CD1c-positive myeloid dendritic cell (primary cell): ENCODE results near the gene PVR.
"Not testable (repeated sequence)": the region's sequence is repeated elsewhere in the genome, so short reads cannot be mapped to it uniquely, and the experiment has no call there.

Source experiments
- DNase-seq: peaks from one replicate; pipeline ENCODE4 v3.0.0-alpha.2; 2016; ENCODE audit errors: extremely low spot score

Gene PVR

GRCh38 chr19:44618640-44619357 is 24.9 kb upstream of the PVR start:
- DNase-seq = no peak

GRCh38 chr19:44620667-44621066 is 23.0 kb upstream of the PVR start:
- no peak for DNase-seq

GRCh38 chr19:44621367-44621766 is 22.3 kb upstream of the PVR start:
- DNase-seq = no peak

- DNase-seq = peak; percentile 75
Observed at GRCh38 chr19:44623080-44623479, 20.6 kb upstream of the PVR start.

GRCh38 chr19:44623626-44624025 is 20.1 kb upstream of the PVR start:
- no peak for DNase-seq

- no peak for DNase-seq
Observed at GRCh38 chr19:44624840-44625354, 18.8 kb upstream of the PVR start.

- DNase-seq = not testable (repeated sequence)
Observed at GRCh38 chr19:44625637-44626036, 18.1 kb upstream of the PVR start.

GRCh38 chr19:44626048-44626624 is 17.6 kb upstream of the PVR start:
- DNase-seq = no peak

- no peak for DNase-seq
Observed at GRCh38 chr19:44627631-44628030, 16.1 kb upstream of the PVR start.

- DNase-seq = no peak
Observed at GRCh38 chr19:44628793-44629192, 14.9 kb upstream of the PVR start.

- DNase-seq = not testable (repeated sequence)
Observed at GRCh38 chr19:44631611-44632010, 12.1 kb upstream of the PVR start.

- DNase-seq = not testable (repeated sequence)
Observed at GRCh38 chr19:44634058-44634457, 9.7 kb upstream of the PVR start.

- no peak for DNase-seq
Observed at GRCh38 chr19:44634785-44635184, 8.9 kb upstream of the PVR start.

GRCh38 chr19:44635581-44636438 is 7.9 kb upstream of the PVR start:
- DNase-seq = peak; percentile 85

- DNase-seq = no peak
Observed at GRCh38 chr19:44636439-44637389, 7.0 kb upstream of the PVR start.

- DNase-seq = no peak
Observed at GRCh38 chr19:44637390-44637764, 6.3 kb upstream of the PVR start.

GRCh38 chr19:44640518-44640917 is 3.2 kb upstream of the PVR start:
- DNase-seq = no peak

GRCh38 chr19:44641501-44642265 is 2.0 kb upstream of the PVR start:
- DNase-seq = no peak

- DNase-seq = no peak
Observed at GRCh38 chr19:44642377-44642776, 1.3 kb upstream of the PVR start.

- DNase-seq = no peak
Observed at GRCh38 chr19:44644402-44645016, 799 bp downstream of the PVR start.
